GM19468 (cell line): Measurements from ENCODE around the gene NACC2.

Source experiments
- ATAC-seq: cut with Tn5 transposase; IDR thresholded peaks from one replicate; pipeline ENCODE4 v1.9.1; 2021; ENCODE audit warnings: mild to moderate bottlenecking, moderate library complexity, moderate number of reproducible peaks; ENCODE audit not compliant: unreplicated experiment; ENCODE audit errors: extremely low read depth

The NACC2 gene

DNA sequence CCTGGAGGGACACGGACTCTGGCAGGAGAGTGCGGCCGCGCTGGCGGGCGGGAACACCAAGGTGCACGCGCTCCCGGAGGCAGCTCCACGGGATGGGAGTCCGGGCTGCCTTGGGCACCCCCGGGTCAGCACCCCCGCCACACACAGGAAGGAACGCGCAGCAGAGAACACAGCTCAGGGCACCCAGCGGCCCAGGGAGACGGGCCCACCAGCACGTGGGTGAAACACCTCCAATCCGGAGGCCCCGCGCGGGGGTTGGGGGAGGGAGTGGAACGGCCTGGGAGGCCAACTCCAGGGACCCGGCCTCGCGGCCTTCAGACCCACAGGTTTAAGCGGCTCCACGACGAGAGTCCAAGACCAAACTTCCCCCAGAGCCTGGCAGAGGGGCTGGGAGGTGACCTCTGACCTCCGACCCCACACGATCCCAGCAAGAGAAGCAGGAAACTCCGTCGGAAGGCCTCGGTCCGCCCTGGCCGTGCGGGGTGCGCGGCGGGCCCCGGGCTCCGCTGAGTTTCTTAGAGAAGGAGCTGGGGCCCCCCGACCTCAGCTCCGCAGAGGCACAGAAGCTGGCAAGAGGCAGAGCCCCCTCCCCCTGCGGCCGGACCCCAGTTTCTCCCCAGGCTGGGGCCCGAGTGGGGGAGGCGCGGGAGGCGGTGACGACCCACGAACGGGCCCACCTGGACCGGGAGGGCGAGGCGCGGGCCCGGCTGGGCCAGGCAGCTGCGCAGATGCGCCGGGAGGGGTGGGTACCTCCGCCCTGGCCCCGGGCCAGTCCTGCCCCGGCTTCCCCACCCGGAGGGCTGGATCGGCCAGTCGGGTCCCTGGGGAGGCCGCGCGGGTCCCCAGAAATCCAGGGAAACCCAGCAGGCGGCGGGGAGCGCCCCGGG, 851 bp downstream of the NACC2 start:
- ATAC-seq = no peak

DNA sequence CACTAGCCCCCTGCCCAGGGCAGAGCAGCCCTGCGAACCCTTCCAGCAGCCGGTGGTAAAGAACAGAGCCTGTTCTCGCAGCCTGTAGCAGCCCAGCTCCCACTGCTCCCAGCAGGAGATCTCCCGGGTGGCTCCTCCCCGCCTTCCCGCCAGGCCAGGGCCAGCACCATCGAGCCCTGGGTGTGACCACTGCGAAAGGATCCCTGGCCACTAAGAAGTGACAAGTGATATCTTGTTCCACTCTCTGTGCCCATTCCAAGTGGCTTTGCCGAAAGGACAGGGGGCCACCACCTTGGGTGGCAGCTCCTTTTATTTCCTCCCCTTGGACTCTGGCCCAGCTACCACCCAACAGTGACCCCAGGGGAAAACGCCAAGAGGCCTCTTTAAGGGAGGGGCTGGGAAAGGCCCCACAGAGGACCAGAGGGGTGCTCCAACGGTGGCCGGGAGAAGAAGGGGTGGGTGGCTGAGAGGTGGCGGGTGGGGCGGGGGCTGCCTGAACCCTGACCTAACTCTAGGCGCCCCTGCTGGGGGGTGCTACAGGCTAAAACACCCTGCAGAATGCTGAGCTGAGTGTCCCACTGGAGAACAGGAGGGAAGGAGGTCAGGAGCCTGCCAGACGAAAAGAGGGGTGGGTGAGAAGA, 1.6 kb downstream of the NACC2 start:
- no peak for ATAC-seq

GRCh38 chr9:136092741-136093140, 2.3 kb downstream of the NACC2 start:
- no peak for ATAC-seq

DNA sequence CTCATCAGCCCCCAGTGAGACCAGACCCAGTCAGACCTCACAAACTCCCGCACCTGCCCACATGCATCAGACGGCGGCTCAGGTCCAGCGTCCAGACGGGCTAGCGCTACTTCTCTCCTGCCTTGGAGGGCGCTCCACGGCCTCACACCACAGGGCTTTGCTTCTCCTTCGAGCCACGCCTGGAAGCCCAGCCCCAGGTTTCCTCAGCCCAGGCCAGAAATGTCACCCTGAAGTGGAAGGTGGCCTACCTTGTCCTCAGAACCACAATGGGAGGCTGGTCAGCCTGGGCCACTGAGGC, 2.8 kb downstream of the NACC2 start:
- ATAC-seq = no peak

DNA sequence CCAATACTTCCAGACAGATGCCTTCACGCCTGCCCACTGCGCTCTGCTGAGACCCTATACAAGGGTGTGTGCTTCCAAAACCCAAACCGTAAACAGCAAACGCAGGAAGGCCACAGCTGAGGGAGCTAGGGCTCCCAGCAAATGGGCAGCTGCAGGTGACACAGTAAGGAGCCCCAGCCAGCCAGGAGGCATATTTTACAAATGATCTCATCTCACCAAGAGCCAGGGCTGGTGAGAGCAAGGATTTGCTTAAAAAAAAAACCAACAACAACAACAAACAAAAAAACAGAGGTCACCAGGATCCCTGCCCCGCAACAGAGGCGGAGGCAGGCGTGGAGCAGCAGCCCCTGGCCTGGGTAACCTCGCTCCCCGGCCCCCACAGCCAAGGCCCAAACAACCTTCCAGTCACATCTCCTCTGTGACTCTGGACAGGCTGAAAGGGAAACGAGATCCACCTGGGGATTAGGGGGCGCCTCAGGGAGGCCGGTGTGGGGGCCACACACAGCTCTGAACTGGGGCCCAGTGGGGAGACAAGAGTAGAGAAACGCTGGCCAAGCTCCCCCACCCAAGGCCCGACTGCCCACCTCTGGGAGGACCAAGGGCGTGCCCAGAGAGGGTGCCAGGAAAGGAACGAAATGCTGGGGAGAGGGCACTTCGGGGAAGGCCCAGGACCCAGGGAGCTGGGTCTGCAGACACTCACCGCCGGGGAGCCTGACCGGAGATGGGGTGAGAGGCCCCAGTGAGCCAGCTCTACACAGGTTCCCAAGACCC, 3.3 kb downstream of the NACC2 start:
- ATAC-seq = no peak

DNA sequence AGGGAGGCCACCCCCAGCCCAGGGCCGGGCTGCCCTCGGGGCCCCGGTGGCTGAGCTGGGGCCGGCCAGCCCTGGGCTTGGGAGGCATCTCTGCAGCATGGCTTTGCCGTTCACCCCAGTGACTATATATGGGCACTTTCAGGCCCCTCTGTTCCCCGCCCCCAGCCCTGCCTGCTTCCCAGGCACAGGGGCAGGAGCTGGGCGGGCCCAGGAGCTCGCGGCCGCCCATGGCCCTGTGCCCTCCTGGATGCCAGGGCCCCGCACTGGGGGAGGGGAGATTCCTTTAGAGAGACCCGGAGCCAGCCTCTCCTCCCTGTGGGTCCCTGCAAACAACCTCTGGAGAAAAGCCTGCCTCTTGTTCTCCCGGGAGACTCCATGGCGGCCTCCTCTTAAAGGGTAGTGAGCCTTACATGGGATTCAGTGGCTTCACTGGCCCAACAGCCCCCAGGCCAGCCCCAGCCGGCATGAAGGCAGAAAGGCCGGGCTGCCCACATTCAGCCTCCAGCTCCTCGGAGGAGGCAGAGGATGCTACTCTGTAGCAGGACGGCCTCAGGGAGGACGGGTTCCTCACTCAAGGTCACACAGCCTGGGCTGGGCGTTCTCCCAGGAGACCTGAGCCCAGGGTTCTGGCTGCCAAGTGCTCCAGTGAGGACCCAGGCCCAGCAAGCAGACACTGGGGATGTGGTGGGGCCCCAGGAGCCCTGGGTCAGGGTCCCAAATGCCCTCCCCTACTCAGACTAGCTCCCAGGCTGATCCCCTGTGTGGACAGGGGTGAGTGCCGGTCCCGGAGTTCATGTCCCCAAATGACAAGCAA, 4.1 kb downstream of the NACC2 start:
- ATAC-seq = no peak

DNA sequence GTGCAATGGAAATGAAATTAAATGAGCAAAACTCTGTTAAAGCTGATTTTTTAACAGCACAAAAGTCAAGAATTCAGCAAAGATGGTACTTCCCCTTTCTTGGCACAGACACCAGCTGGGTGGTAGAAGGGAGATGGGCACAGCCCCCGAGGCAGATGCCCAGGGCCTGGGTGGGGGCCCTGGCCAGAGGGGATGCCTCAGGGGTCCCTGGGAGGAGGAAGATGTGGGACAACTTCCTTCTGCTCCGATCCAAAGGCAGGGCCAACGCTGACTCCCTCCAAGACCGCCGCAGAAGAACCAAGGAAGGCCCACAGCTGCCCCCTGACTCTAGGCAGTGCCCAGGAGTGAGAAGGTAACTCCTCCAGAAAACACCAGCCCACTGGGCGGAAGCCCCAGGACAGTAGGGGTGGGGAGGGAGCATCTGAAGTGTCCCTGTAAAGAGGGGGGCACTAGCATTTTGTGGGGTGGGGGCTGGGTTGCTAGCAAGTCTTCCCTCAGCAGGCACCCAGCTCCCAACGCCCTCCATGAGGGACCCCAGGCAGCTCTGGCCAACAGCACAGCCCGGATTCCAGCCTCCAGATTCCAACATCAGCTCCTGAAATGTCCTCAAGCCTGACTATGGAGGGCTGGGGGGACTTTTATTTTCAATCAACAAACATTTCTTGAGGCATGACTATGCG, 4.9 kb downstream of the NACC2 start:
- ATAC-seq = no peak

DNA sequence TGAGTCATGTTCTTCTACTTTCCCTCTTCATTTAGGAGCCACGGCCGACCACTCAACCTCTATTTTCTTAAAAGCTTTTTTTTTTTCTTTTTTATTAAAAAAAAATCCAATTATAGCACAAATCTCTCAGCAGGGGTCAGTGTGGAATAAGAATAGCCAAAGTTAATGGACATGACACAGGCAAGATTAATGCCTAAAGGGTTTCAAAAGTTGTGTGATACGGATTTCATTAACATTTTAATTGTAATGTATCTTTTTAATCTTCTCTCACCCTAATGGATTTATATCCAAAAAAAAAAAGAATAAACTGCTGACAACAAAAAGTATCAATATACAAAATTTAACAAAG, 5.4 kb downstream of the NACC2 start:
- no peak for ATAC-seq

DNA sequence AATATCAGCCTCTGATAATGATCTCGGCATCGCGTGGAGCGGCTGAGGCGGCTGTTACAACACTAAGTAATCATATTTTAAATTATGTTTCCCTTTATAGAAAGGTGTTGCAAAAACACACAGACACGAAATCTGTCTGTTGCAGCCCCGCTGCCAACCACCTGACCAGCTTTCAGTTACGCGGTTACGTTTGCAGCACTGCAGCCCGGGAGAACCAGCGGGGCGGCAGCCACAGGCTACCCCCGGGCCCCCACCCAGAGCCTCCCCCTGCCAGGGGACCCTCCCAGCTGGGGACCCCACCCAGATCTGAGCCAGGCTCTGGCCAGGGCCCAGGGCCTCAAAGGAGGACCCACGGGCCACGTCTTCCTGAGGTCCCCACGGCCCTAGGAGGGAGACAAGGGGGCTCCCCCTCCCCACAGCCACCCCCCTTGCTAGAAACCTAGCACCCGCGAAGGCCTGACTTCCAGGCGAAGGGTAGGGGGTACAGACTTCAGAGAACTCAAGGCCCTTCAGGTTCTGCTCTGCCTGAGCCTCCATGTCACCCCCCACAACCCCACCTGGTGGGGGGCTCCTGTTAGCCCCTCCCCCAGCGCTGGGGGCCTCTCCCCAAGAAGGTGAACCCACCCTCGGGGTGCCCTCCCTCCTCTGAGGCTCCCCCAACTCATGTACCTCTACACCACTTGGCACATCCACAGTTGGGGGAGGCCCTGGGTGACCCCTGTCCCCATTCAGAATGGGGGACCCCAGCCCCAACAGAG, 6.0 kb downstream of the NACC2 start:
- ATAC-seq = no peak

DNA sequence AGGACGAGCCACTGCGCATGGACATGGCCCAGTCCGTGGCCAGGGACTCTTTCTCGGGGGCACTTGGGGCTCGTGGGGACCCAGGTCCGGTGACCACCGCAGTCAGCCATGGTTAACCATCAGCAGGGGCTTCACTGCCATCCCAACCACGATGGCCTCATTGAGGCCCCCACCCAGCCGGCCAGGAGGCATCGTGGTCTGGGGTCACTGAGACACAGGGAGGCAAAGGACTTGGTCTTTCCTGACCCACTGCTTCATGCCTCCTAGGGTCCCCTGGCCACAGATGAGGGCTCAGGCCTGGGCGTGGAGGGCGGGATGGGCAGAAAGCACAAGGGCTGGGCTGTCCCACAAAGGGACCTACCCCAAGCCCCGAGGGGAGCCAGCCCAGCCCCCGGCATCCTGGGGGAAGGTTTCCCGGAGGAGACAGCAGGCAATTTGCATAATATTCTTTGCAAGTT, 6.6 kb downstream of the NACC2 start:
- no peak for ATAC-seq

DNA sequence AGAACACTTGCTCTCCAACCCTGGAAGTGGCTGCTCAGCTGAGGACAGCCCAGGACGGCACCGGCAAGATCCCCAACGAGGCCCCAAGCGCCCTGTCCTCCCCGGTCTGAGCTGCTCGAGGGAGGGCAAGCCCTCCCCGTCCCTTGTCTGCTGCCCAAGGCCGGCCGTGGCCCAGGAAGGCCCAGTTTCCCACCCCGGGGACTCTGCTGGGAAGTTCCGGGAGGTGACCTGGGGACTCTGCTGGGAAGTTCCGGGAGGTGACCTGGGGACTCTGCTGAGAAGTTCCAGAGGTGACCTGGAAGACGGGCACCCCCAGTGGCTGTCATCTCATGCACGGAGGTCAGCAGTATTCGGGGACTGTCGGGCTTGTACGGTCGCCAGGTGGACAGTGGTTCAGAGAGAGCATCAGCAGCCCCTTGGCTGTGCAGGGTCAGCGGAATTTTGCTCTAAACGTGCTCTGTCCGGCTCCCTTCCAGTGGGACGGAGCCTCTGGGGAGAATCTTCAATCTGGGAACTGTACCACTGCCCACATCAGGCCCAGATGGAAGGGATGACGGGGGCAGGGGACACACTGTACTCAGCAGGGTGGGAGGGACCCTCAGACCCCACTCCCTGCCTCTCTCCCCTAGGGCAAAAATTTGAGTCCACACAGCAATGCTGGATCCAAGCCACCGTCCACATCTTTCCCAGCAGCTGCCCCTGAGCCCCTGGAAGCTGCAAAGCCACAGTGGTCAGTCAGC, 7.2 kb downstream of the NACC2 start:
- ATAC-seq = no peak

- ATAC-seq = no peak
Observed at GRCh38 chr9:136086951-136087740, 7.9 kb downstream of the NACC2 start.

GRCh38 chr9:136086213-136086881, 8.7 kb downstream of the NACC2 start:
- ATAC-seq = no peak

DNA sequence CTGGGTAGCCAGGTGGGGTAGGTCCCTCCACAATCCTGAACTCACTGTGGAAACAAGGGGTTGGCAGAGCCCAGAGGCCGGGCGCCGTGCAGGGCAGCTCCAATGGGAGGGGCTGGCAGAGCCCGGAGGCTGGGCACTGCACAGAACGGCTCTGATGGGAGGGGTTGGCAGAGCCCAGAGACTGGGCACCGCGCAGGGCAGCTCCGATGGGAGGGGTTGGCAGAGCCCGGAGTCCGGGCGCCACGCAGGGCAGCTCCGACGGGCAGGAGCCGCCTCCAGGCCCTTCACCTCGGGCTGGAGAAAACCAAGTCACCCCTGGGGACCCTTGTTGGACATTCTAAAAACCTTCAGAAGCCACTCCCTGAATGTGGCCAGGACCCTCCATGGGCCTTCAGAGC, 9.3 kb downstream of the NACC2 start:
- ATAC-seq = no peak

- ATAC-seq = no peak
Observed at GRCh38 chr9:136084063-136084944, 10.8 kb downstream of the NACC2 start.

DNA sequence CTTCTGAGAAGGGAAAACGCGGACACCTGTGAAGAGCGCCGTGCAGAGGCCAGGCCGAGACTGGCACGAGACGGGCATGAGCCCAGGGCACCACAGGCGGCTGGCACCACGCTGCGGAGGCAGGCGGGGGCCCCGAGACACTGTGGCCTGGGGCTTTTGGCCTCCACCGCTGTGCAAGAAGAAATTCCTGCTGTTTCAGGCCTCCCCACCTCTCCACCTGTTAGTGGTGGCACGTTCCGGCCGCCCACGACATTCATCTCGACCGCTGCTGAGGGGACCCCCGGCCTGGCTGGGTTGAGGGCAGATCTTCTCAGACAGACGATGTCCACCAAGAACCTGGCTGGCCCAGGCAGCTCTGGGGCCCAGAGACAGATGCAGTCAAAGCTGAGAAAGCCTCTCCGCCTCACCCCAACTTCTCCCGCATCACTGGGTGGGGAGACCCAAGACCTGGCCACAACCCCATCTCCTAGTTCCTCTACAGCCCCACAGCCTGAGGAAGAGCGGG, 11.5 kb downstream of the NACC2 start:
- ATAC-seq = no peak
